Fibroblast of lung (primary cell): Measurements from ENCODE around the gene ANXA2.

Experiments
- EZH2 ChIP-seq: IDR thresholded peaks from 2 replicates; pipeline ENCODE4 v1.5.1; 2012; ENCODE audit warnings: low read length, control low read depth, mild to moderate bottlenecking; ENCODE audit errors: missing control alignments
- TF ChIP-seq, protein P1 (sequence below), 2 donors: IDR thresholded peaks in 1 of 2; conservative IDR thresholded peaks in 1 of 2; 1 replicate in 1 of 2; 2 replicates in 1 of 2; pipeline ENCODE4 v1.5.1; 2011 to 2012; ENCODE audit warnings: low read length in 2 of 2, control low read depth in 1 of 2, inconsistent platforms in 1 of 2, low read depth in 1 of 2, mild to moderate bottlenecking in 1 of 2

DNA sequence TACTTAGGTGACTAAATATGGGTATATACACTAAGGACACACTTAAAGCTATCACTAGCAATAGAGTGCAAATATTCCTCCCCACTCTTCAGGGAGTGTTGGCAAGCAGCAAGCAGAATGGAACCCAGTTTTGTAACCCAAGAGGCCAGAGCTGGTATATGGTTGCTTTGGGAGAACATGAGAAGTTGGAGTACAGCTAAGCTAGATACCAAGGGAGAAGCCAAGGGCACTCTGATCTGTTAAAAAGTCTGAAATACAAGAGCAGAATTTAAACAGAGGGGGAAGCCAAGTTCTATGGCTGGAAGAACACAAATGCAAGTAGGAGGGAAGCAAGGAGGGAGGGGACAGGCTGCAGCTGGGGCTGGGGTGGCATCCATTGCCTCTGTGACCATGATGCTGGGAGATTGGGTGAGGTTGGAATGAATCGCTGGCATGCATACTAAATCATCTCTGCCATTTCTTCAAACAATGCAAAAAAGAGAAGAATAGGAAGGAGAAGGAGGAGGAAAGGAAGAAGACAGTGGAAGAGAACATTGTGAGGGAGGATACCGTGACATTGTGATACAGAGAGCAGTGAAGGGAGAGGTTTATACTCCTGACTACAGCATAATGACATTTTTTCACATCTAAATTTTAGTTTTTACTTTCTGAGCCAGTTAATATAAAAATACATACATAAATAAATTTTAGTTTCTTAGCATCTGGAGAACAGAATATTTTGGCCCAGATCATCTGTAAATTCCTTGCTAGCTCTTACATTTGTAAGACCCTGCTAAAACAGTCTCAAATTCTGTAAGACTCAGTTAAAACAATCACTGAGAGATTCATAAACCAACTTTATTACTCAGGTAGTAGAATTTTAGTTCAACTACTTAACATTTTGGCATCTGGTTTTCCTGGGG, 9.0 kb upstream of the ANXA2 start:
- TF ChIP-seq, protein P1, sequence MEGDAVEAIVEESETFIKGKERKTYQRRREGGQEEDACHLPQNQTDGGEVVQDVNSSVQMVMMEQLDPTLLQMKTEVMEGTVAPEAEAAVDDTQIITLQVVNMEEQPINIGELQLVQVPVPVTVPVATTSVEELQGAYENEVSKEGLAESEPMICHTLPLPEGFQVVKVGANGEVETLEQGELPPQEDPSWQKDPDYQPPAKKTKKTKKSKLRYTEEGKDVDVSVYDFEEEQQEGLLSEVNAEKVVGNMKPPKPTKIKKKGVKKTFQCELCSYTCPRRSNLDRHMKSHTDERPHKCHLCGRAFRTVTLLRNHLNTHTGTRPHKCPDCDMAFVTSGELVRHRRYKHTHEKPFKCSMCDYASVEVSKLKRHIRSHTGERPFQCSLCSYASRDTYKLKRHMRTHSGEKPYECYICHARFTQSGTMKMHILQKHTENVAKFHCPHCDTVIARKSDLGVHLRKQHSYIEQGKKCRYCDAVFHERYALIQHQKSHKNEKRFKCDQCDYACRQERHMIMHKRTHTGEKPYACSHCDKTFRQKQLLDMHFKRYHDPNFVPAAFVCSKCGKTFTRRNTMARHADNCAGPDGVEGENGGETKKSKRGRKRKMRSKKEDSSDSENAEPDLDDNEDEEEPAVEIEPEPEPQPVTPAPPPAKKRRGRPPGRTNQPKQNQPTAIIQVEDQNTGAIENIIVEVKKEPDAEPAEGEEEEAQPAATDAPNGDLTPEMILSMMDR (conservative IDR thresholded peaks at IDR 0.05 in 1 of 2, IDR thresholded peaks at IDR 0.05 in 1 of 2; ENCODE audit: low read depth in 1 of 2, low read length in 2 of 2): no peak
- TF ChIP-seq EZH2: no peak
